Mesendoderm (in vitro differentiated cells): Measurements from ENCODE around the gene GPR33.
"Not testable (repeated sequence)": the region's sequence is repeated elsewhere in the genome, so short reads cannot be mapped to it uniquely, and the experiment has no call there.

Source experiments
- DNase-seq: peaks from one replicate; pipeline ENCODE4 v3.0.0; 2013
- H2AK5ac ChIP-seq: 2 replicates; pipeline ENCODE4 v1.6.1; 2013; ENCODE audit warnings: low read length, inconsistent platforms
- H2BK120ac ChIP-seq: 2 replicates; pipeline ENCODE4 v1.6.1; 2013; ENCODE audit warnings: low read depth, mild to moderate bottlenecking, low read length, moderate library complexity, mixed read lengths
- H2BK15ac ChIP-seq: replicated peaks from 2 replicates; pipeline ENCODE4 v1.6.1; 2013; ENCODE audit warnings: low read depth, mild to moderate bottlenecking, moderate library complexity
- H2BK5ac ChIP-seq: 2 replicates; pipeline ENCODE4 v1.6.1; 2013; ENCODE audit warnings: low read length, inconsistent platforms
- H3K18ac ChIP-seq: 2 replicates; pipeline ENCODE4 v1.6.1; 2013; ENCODE audit warnings: mild to moderate bottlenecking, low read length, mixed read lengths
- H3K23ac ChIP-seq: one replicate; pipeline ENCODE4 v1.6.1; 2013; ENCODE audit warnings: low read length
- H3K27ac ChIP-seq: 2 replicates; pipeline ENCODE4 v1.5.1; 2013; ENCODE audit warnings: low read depth, mild to moderate bottlenecking, inconsistent platforms, low read length, moderate library complexity
- H3K27me3 ChIP-seq: 2 replicates; pipeline ENCODE4 v1.6.1; 2013; ENCODE audit warnings: low read length, control low read depth, mild to moderate bottlenecking, inconsistent platforms; ENCODE audit not compliant: insufficient read depth, poor library complexity
- H3K36me3 ChIP-seq: 2 replicates; pipeline ENCODE4 v1.6.1; 2013; ENCODE audit warnings: low read length, inconsistent platforms; ENCODE audit not compliant: control insufficient read depth, insufficient read depth
- H3K4ac ChIP-seq: one replicate; pipeline ENCODE4 v1.6.1; 2013; ENCODE audit warnings: low read depth, mild to moderate bottlenecking, low read length, moderate library complexity
- H3K4me1 ChIP-seq: 2 replicates; pipeline ENCODE4 v1.6.1; 2013; ENCODE audit warnings: low read depth, low read length, inconsistent platforms; ENCODE audit not compliant: control insufficient read depth
- H3K4me2 ChIP-seq: 2 replicates; pipeline ENCODE4 v1.6.1; 2013; ENCODE audit warnings: low read length
- H3K4me3 ChIP-seq: 2 replicates; pipeline ENCODE4 v1.5.1; 2013; ENCODE audit warnings: mild to moderate bottlenecking, low read length
- H3K56ac ChIP-seq: one replicate; pipeline ENCODE4 v1.6.1; 2013; ENCODE audit warnings: low read length
- H3K79me1 ChIP-seq: 2 replicates; pipeline ENCODE4 v1.6.1; 2013; ENCODE audit warnings: low read length, inconsistent platforms
- H3K79me2 ChIP-seq: 2 replicates; pipeline ENCODE4 v1.6.1; 2013; ENCODE audit warnings: mild to moderate bottlenecking, low read length; ENCODE audit not compliant: control insufficient read depth, insufficient read depth
- H3K9ac ChIP-seq: 2 replicates; pipeline ENCODE4 v1.6.1; 2013; ENCODE audit warnings: low read length, inconsistent platforms
- H4K5ac ChIP-seq: one replicate; pipeline ENCODE4 v1.6.1; 2013; ENCODE audit warnings: low read length
- H4K8ac ChIP-seq: one replicate; pipeline ENCODE4 v1.6.1; 2013; ENCODE audit warnings: low read depth, mild to moderate bottlenecking, control low read depth, low read length, moderate library complexity
- WGBS: extraction: QIAGEN DNeasy Blood & Tissue Kit; methylation state at CpG from one replicate; pipeline ENCODE4 v1.1.7; 2013; ENCODE audit warnings: low lambda C conversion rate, missing lambda C conversion rate; ENCODE audit not compliant: insufficient coverage; ENCODE audit errors: extremely low coverage; 5-methylcytosine and 5-hydroxymethylcytosine counted together

GPR33 gene

GRCh38 chr14:31477248-31477647 is 10.6 kb downstream of the GPR33 start:
- H3K79me2 ChIP-seq: no peaks in the 10 kb centered on the region
- no peak overlapping the region for H3K18ac ChIP-seq
- no peak overlapping the region for H3K23ac ChIP-seq
- H3K27ac ChIP-seq: no peak overlapping the region
- no peak overlapping the region for H3K4me2 ChIP-seq
- WGBS: no CpG with 5 or more reads among the region's 6 CpGs
- no peaks in the 10 kb centered on the region for H3K27me3 ChIP-seq
- H3K36me3 ChIP-seq: no peaks in the 10 kb centered on the region
- H3K9ac ChIP-seq: no peak overlapping the region
- no peak overlapping the region for H2BK120ac ChIP-seq
- no peak overlapping the region for H2BK5ac ChIP-seq
- no peak overlapping the region for H3K4ac ChIP-seq
- H3K4me1 ChIP-seq: no peaks in the 10 kb centered on the region
- no peak overlapping the region for H2AK5ac ChIP-seq
- H3K56ac ChIP-seq: no peak overlapping the region
- no peak overlapping the region for H4K8ac ChIP-seq
- no peak overlapping the region for H4K5ac ChIP-seq
- no peak overlapping the region for H3K4me3 ChIP-seq
- no peaks in the 10 kb centered on the region for H3K79me1 ChIP-seq
- H2BK15ac ChIP-seq: no peak overlapping the region
- DNase-seq: no peak

GRCh38 chr14:31476131-31476866 is 11.5 kb downstream of the GPR33 start:
- Histone ChIP-seq H3K4me2 (no peak overlapping the region), H3K23ac (no peak overlapping the region), H2BK15ac (no peak overlapping the region), H3K9ac (no peak overlapping the region), H2BK120ac (no peak overlapping the region), H3K4me3 (no peak overlapping the region), H3K79me1 (no peaks in the 10 kb centered on the region), H3K36me3 (no peaks in the 10 kb centered on the region), H2BK5ac (no peak overlapping the region), H3K18ac (no peak overlapping the region), H3K27me3 (no peaks in the 10 kb centered on the region), H3K56ac (no peak overlapping the region), H4K5ac (no peak overlapping the region), H4K8ac (no peak overlapping the region), H2AK5ac (no peak overlapping the region), H3K27ac (no peak overlapping the region), H3K4ac (no peak overlapping the region), H3K79me2 (no peaks in the 10 kb centered on the region), H3K4me1 (no peaks in the 10 kb centered on the region)
- WGBS: no CpG with 5 or more reads among the region's 4 CpGs
- DNase-seq: no peak

- Histone ChIP-seq H4K8ac (no peak overlapping the region), H3K4me1 (no peaks in the 10 kb centered on the region), H3K9ac (no peak overlapping the region), H3K79me2 (no peaks in the 10 kb centered on the region), H3K23ac (no peak overlapping the region), H3K18ac (no peak overlapping the region), H3K27me3 (no peaks in the 10 kb centered on the region), H3K4me3 (no peak overlapping the region), H3K36me3 (no peaks in the 10 kb centered on the region), H3K79me1 (no peaks in the 10 kb centered on the region), H3K4me2 (no peak overlapping the region), H2BK120ac (no peak overlapping the region), H3K27ac (no peak overlapping the region), H3K56ac (no peak overlapping the region), H2BK5ac (no peak overlapping the region), H4K5ac (no peak overlapping the region), H2BK15ac (no peak overlapping the region), H3K4ac (no peak overlapping the region), H2AK5ac (no peak overlapping the region)
- no peak for DNase-seq
- WGBS: no CpG with 5 or more reads among the region's 6 CpGs
These were observed 21.3 kb downstream of the GPR33 start for GRCh38 chr14:31466554-31466953.

GRCh38 chr14:31465111-31465510 is 22.7 kb downstream of the GPR33 start:
- no peak overlapping the region for H3K18ac ChIP-seq
- no peak overlapping the region for H3K4me2 ChIP-seq
- H3K4ac ChIP-seq: no peak overlapping the region
- no peak overlapping the region for H3K9ac ChIP-seq
- H4K5ac ChIP-seq: no peak overlapping the region
- H3K56ac ChIP-seq: no peak overlapping the region
- no peaks in the 10 kb centered on the region for H3K36me3 ChIP-seq
- DNase-seq: no peak
- H3K4me3 ChIP-seq: no peak overlapping the region
- H2AK5ac ChIP-seq: no peak overlapping the region
- H2BK120ac ChIP-seq: no peak overlapping the region
- no peak overlapping the region for H4K8ac ChIP-seq
- no peak overlapping the region for H2BK5ac ChIP-seq
- H2BK15ac ChIP-seq: no peak overlapping the region
- no peaks in the 10 kb centered on the region for H3K79me1 ChIP-seq
- no peaks in the 10 kb centered on the region for H3K4me1 ChIP-seq
- no peaks in the 10 kb centered on the region for H3K27me3 ChIP-seq
- H3K79me2 ChIP-seq: no peaks in the 10 kb centered on the region
- no peak overlapping the region for H3K27ac ChIP-seq
- no peak overlapping the region for H3K23ac ChIP-seq

- WGBS: no CpG with 5 or more reads among the region's 2 CpGs
- H2AK5ac ChIP-seq, H3K4ac ChIP-seq, H3K36me3 ChIP-seq, H3K56ac ChIP-seq, H3K18ac ChIP-seq, H3K9ac ChIP-seq, H3K79me1 ChIP-seq, H2BK5ac ChIP-seq, H3K79me2 ChIP-seq, H3K27me3 ChIP-seq, H3K27ac ChIP-seq, H2BK120ac ChIP-seq, H3K4me3 ChIP-seq, H3K23ac ChIP-seq, H3K4me1 ChIP-seq, H2BK15ac ChIP-seq, DNase-seq, H4K5ac ChIP-seq, H3K4me2 ChIP-seq, H4K8ac ChIP-seq: not testable (repeated sequence)
These were observed 25.4 kb downstream of the GPR33 start for GRCh38 chr14:31462450-31462849.

GRCh38 chr14:31461545-31461944 is 26.3 kb downstream of the GPR33 start:
- Histone ChIP-seq H3K4me2 (no peak overlapping the region), H3K18ac (no peak overlapping the region), H3K4me3 (no peak overlapping the region), H4K8ac (no peak overlapping the region), H3K36me3 (no peaks in the 10 kb centered on the region), H3K4me1 (no peaks in the 10 kb centered on the region), H3K9ac (no peak overlapping the region), H3K27ac (no peak overlapping the region), H2BK120ac (no peak overlapping the region), H4K5ac (no peak overlapping the region), H2BK15ac (no peak overlapping the region), H2AK5ac (no peak overlapping the region), H3K23ac (no peak overlapping the region), H3K79me1 (no peaks in the 10 kb centered on the region), H3K27me3 (no peaks in the 10 kb centered on the region), H3K4ac (no peak overlapping the region), H3K56ac (no peak overlapping the region), H3K79me2 (no peaks in the 10 kb centered on the region), H2BK5ac (no peak overlapping the region)
- 100% methylated on average over 1 of the region's 3 CpGs for WGBS
- DNase-seq: no peak
